Measurements from ENCODE around the gene MAGEA2. TPM values are rescaled to one million over a fixed set of nuclear protein-coding genes. Genes with fewer than 3 reads are reported as not detected.
"Not testable (repeated sequence)": the region's sequence is repeated elsewhere in the genome, so short reads cannot be mapped to it uniquely, and the experiment has no call there.

MAGEA2 gene
- total RNA-seq, 4 donors from 2014 or later = not detected

- TF ChIP-seq EP300 (IDR thresholded peaks at IDR 0.05) (no peak), POLR2AphosphoS5 (IDR thresholded peaks at IDR 0.05) (no peak), CTCF (IDR thresholded peaks at IDR 0.05) (no peak), POLR2A (IDR thresholded peaks at IDR 0.05) (no peak)
- H3K4me3 ChIP-seq = no peak overlapping the region
- H3K27ac ChIP-seq = no peak overlapping the region
- 70 to 89% methylated on average over 5 of the region's 5 CpGs for WGBS, 2 donors (ENCODE audit: low coverage in 1 of 2)
- ATAC-seq = no peak
- no peaks in the 10 kb centered on the region for H3K9me3 ChIP-seq
- H3K27me3 ChIP-seq = no peaks in the 10 kb centered on the region
- H3K4me1 ChIP-seq = no peaks in the 10 kb centered on the region
- no peaks in the 10 kb centered on the region for H3K36me3 ChIP-seq
Measured at GRCh38 chrX:152738560-152738959, 15.1 kb downstream of the MAGEA2 start.

GRCh38 chrX:152736528-152736927 lies 17.1 kb downstream of the MAGEA2 start:
- not testable (repeated sequence) for H3K27ac ChIP-seq, H3K4me1 ChIP-seq, H3K9me3 ChIP-seq, H3K4me3 ChIP-seq, ATAC-seq, H3K36me3 ChIP-seq, H3K27me3 ChIP-seq
- WGBS, 2 donors (ENCODE audit: low coverage in 1 of 2) = no CpG with 5 or more reads among the region's 12 CpGs

- H3K4me3 ChIP-seq = no peak overlapping the region
- WGBS, 2 donors (ENCODE audit: low coverage in 1 of 2) = no CpG with 5 or more reads among the region's 12 CpGs
- TF ChIP-seq POLR2A (IDR thresholded peaks at IDR 0.05) (no peak), CTCF (IDR thresholded peaks at IDR 0.05) (no peak), POLR2AphosphoS5 (IDR thresholded peaks at IDR 0.05) (no peak), EP300 (IDR thresholded peaks at IDR 0.05) (no peak)
- H3K4me1 ChIP-seq = no peaks in the 10 kb centered on the region
- no peaks in the 10 kb centered on the region for H3K27me3 ChIP-seq
- no peak for ATAC-seq
- no peaks in the 10 kb centered on the region for H3K36me3 ChIP-seq
- H3K27ac ChIP-seq = no peak overlapping the region
- no peaks in the 10 kb centered on the region for H3K9me3 ChIP-seq
Measured at GRCh38 chrX:152735860-152736511, 17.7 kb downstream of the MAGEA2 start.

- Histone ChIP-seq H3K9me3 (no peaks in the 10 kb centered on the region), H3K27ac (no peak overlapping the region), H3K36me3 (no peaks in the 10 kb centered on the region), H3K4me1 (no peaks in the 10 kb centered on the region), H3K27me3 (no peaks in the 10 kb centered on the region), H3K4me3 (no peak overlapping the region)
- no peak for TF ChIP-seq CTCF (IDR thresholded peaks at IDR 0.05)
- WGBS, 2 donors (ENCODE audit: low coverage in 1 of 2) = no CpG with 5 or more reads among the region's 2 CpGs
- ATAC-seq = no peak
Measured at GRCh38 chrX:152735101-152735500, 18.5 kb downstream of the MAGEA2 start.

GRCh38 chrX:152734143-152734858 lies 19.3 kb downstream of the MAGEA2 start:
- not testable (repeated sequence) for H3K27ac ChIP-seq, H3K4me1 ChIP-seq, H3K9me3 ChIP-seq, H3K27me3 ChIP-seq, H3K36me3 ChIP-seq, ATAC-seq, H3K4me3 ChIP-seq
- whole genome bisulfite sequencing, 2 donors (ENCODE audit: low coverage in 1 of 2) = no CpG with 5 or more reads among the region's 22 CpGs

GRCh38 chrX:152733261-152733975 lies 20.2 kb downstream of the MAGEA2 start, which contains the start of the genes CSAG1 and MAGEA12:
Gene CSAG1 (minus strand): TSS chrX:152733721. CDS start chrX:152732460, 1,261 bp downstream.
Gene MAGEA12 (plus strand): TSS chrX:152733757. CDS start chrX:152736162, 2,405 bp downstream.
- no peaks in the 10 kb centered on the region for H3K9me3 ChIP-seq
- TF ChIP-seq POLR2AphosphoS5 (IDR thresholded peaks at IDR 0.05) (no peak), POLR2A (IDR thresholded peaks at IDR 0.05) (no peak), CTCF (IDR thresholded peaks at IDR 0.05) (no peak), EP300 (IDR thresholded peaks at IDR 0.05) (no peak)
- WGBS, 2 donors (ENCODE audit: low coverage in 1 of 2) = no CpG with 5 or more reads among the region's 21 CpGs
- no peaks in the 10 kb centered on the region for H3K36me3 ChIP-seq
- no peaks in the 10 kb centered on the region for H3K4me1 ChIP-seq
- no peaks in the 10 kb centered on the region for H3K27me3 ChIP-seq
- no peak within 1 kb of the TSS for H3K27ac ChIP-seq
- no peak for ATAC-seq
- H3K4me3 ChIP-seq = no peak within 1 kb of the TSS
